ENCODE measurements around the gene JCAD.

DNA sequence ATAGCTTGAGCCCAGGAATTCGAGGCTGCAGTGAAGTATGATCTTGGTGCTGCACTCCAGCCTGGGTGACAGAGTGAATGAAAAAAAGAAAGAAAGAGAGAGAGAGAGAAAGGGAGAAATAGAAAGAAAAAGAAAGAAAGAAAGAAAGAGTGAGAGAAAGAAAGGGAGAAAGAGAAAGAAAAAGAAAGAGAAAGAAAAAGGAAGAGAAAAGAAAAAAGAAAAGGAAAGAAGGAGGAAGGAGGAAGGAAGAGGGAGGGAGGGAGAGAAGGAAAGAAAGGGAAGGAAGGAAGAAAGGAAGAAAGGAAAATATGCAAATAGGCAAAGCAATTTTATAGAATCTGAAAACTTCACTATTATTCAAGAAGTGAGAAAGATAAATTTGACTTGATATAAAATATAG is 24.5 kb upstream of the JCAD start:
- TF ChIP-seq POLR2A (IDR thresholded peaks at IDR 0.05; ENCODE audit: low read length) = no peak
- no peak for TF ChIP-seq GATA1 (IDR thresholded peaks at IDR 0.05; ENCODE audit: low read depth, low read length)
